Hepatocyte (in vitro differentiated cells): ENCODE data around the gene BIRC5. TPM values are rescaled to one million over a fixed set of nuclear protein-coding genes. Genes with fewer than 3 reads are reported as not detected.

Experiments used
- DNase-seq: peaks from one replicate; pipeline ENCODE4 v3.0.0-alpha.2; 2016; ENCODE audit warnings: low spot score
- H2AFZ ChIP-seq: fragments of 200-600 bp; sonication (generic); 2 replicates; pipeline ENCODE4 v1.6.0; 2016; ENCODE audit warnings: antibody characterized with exemption, mild to moderate bottlenecking
- H3K27ac ChIP-seq: fragments of 200-600 bp; sonication (generic); 2 replicates; pipeline ENCODE4 v1.5.1; 2016; ENCODE audit warnings: mild to moderate bottlenecking
- H3K27me3 ChIP-seq: fragments of 200-600 bp; sonication (generic); 2 replicates; pipeline ENCODE4 v1.6.1; 2016
- H3K36me3 ChIP-seq: fragments of 200-600 bp; sonication (generic); replicated peaks from 2 replicates; pipeline ENCODE4 v1.5.1; 2016; ENCODE audit warnings: low read depth; ENCODE audit not compliant: insufficient read depth
- H3K4me1 ChIP-seq: fragments of 200-600 bp; sonication (generic); 2 replicates; pipeline ENCODE4 v1.5.1; 2016; ENCODE audit warnings: mild to moderate bottlenecking, moderate library complexity; ENCODE audit not compliant: insufficient read depth
- H3K4me2 ChIP-seq: fragments of 200-600 bp; sonication (generic); 2 replicates; pipeline ENCODE4 v1.6.0; 2016
- H3K4me3 ChIP-seq: fragments of 200-600 bp; sonication (generic); 2 replicates; pipeline ENCODE4 v1.5.1; 2016; ENCODE audit warnings: mild to moderate bottlenecking
- H3K79me2 ChIP-seq: fragments of 200-600 bp; sonication (generic); 2 replicates; pipeline ENCODE4 v1.6.0; 2017; ENCODE audit warnings: mild to moderate bottlenecking
- H3K9me2 ChIP-seq: fragments of 200-600 bp; sonication (generic); replicated peaks from 2 replicates; pipeline ENCODE4 v1.6.0; 2017; ENCODE audit warnings: mild to moderate bottlenecking; ENCODE audit not compliant: insufficient read depth
- H3K9me3 ChIP-seq: fragments of 200-600 bp; sonication (generic); 2 replicates; pipeline ENCODE4 v1.5.1; 2016; ENCODE audit warnings: low read depth, mild to moderate bottlenecking
- H4K20me1 ChIP-seq: fragments of 200-600 bp; sonication (generic); 2 replicates; pipeline ENCODE4 v1.6.0; 2016; ENCODE audit warnings: mild to moderate bottlenecking; ENCODE audit not compliant: insufficient read depth, poor library complexity, severe bottlenecking
- EZH2 ChIP-seq: fragments of 200-600 bp; sonication (generic); IDR thresholded peaks from 2 replicates; pipeline ENCODE4 v1.6.1; 2016; ENCODE audit warnings: antibody characterized with exemption, mild to moderate bottlenecking, borderline replicate concordance
- EZH2phosphoT487 ChIP-seq: fragments of 200-600 bp; sonication (generic); IDR thresholded peaks from one replicate; pipeline ENCODE4 v1.6.1; 2018; ENCODE audit warnings: antibody characterized with exemption, mild to moderate bottlenecking, low read depth, moderate library complexity; ENCODE audit not compliant: unreplicated experiment, severe bottlenecking
- WGBS: methylation state at CpG from one replicate; pipeline ENCODE4 v1.1.6; 2016; ENCODE audit warnings: low lambda C conversion rate; ENCODE audit errors: missing lambda C conversion rate; 5-methylcytosine and 5-hydroxymethylcytosine counted together
- polyA plus RNA-seq: library from polyadenylated mRNA; unstranded; fragments of >200 nt; fragmentation: Nextera tagmentation; extraction: Ambion mirVana; gene quantifications from 2 replicates; pipeline ENCODE4 v1.2.1, GENCODE V29; 2016
- total RNA-seq: library from RNA; depleted of rRNA; stranded (reverse); fragments of >200 nt; gene quantifications from 2 replicates; pipeline ENCODE4 v1.2.3, GENCODE V29; 2014
- TF ChIP-seq, protein P1 (sequence below): fragments of 200-600 bp; sonication (generic); IDR thresholded peaks from 2 replicates; pipeline ENCODE4 v1.5.1; 2016; ENCODE audit warnings: antibody characterized with exemption, mild to moderate bottlenecking; ENCODE audit not compliant: poor library complexity

BIRC5 gene
- total and polyA plus RNA-seq, 2 experiments from 2014 or later: 12.4 to 14.6 TPM

DNA sequence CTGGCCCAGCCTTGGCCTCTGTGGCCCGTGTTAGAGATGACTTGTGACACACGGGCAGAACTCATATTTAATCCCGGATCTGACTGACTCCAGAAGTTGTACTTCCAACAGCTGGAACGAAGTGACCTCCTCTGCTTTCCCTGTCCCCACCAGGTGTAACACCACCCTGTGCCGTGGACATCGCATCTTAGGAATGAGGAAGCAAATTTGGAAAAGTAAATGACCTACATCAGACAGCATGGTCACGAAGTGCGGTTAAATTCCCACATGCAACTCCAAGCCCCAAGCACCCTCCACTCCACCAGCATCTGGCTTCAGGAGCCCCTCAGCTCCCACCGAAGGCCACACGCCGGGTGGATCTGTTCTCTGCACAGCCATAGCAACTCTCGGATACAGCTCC, 30.1 kb upstream of the BIRC5 start:
- Histone ChIP-seq H4K20me1 (no peaks in the 10 kb centered on the region), H3K4me1 (peaks cover 15% of the 10 kb centered on the region)

DNA sequence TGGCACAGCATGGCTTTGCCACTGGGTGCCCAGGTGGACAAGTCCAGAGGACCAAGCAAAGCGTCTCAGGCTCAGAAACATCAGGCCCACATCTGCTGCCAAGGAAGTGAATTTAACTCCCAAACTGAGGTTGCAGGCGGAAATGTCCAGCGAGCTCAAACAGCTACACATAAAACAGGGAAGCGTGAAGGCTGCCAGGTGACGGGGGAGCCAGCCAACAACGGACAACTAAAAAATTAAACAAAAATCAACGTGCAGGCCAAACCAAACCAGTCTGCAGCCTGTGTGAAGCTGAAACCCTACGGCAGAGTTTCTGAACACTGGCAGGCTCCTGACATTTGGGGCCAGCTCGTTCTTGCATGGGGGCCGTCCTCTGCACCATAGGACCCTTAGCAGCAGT, 29.7 kb upstream of the BIRC5 start:
- Histone ChIP-seq H3K27me3 (no peaks in the 10 kb centered on the region), H3K4me2 (no peak overlapping the region), H3K36me3 (no peaks in the 10 kb centered on the region), H3K9me2 (no peaks in the 10 kb centered on the region), H3K27ac (no peak overlapping the region), H2AFZ (no peak overlapping the region), H3K79me2 (peaks cover 19% of the 10 kb centered on the region), H3K4me1 (peaks cover 15% of the 10 kb centered on the region), H3K9me3 (no peaks in the 10 kb centered on the region), H3K4me3 (no peak overlapping the region), H4K20me1 (no peaks in the 10 kb centered on the region)
- TF ChIP-seq, protein P1, sequence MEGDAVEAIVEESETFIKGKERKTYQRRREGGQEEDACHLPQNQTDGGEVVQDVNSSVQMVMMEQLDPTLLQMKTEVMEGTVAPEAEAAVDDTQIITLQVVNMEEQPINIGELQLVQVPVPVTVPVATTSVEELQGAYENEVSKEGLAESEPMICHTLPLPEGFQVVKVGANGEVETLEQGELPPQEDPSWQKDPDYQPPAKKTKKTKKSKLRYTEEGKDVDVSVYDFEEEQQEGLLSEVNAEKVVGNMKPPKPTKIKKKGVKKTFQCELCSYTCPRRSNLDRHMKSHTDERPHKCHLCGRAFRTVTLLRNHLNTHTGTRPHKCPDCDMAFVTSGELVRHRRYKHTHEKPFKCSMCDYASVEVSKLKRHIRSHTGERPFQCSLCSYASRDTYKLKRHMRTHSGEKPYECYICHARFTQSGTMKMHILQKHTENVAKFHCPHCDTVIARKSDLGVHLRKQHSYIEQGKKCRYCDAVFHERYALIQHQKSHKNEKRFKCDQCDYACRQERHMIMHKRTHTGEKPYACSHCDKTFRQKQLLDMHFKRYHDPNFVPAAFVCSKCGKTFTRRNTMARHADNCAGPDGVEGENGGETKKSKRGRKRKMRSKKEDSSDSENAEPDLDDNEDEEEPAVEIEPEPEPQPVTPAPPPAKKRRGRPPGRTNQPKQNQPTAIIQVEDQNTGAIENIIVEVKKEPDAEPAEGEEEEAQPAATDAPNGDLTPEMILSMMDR: no peak
- TF ChIP-seq EZH2phosphoT487 (no peak), EZH2 (no peak)
- DNase-seq: no peak
- WGBS: 84% methylated on average over 10 of the region's 10 CpGs

More for the DNA sequence above, 30.1 kb upstream of the BIRC5 start:
- WGBS: 91% methylated on average over 12 of the region's 12 CpGs
- no peaks in the 10 kb centered on the region for H3K36me3 ChIP-seq
- no peak overlapping the region for H3K4me2 ChIP-seq
- no peaks in the 10 kb centered on the region for H3K9me3 ChIP-seq
- H3K27me3 ChIP-seq: no peaks in the 10 kb centered on the region
- TF ChIP-seq, protein P1: no peak
- TF ChIP-seq EZH2phosphoT487 (no peak), EZH2 (no peak)
- no peaks in the 10 kb centered on the region for H3K9me2 ChIP-seq
- no peak overlapping the region for H2AFZ ChIP-seq
- no peak for DNase-seq
- no peak overlapping the region for H3K4me3 ChIP-seq
- no peak overlapping the region for H3K27ac ChIP-seq
- H3K79me2 ChIP-seq: peaks cover 16% of the 10 kb centered on the region

DNA sequence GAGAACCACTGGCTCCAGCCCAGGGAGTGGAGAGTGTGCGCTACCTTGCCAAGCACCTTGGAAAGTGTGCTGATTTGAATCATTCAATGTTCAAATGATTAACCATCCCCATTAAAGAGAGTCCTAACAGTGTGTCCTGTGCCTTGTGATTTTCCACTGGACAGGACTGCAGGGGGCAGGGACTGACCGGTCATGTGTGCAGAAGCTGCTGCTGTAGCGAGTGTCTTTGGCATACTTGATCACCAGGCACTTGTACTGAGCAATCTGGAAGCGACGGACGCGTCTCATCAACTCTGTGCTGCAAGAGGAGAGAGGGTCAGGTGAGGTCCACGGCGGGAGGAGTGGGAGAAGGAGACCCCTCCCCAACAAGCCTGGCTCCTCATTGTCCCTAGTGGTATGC, 29.2 kb upstream of the BIRC5 start:
- Histone ChIP-seq H4K20me1 (no peaks in the 10 kb centered on the region), H3K4me2 (no peak overlapping the region), H3K9me3 (no peaks in the 10 kb centered on the region), H2AFZ (no peak overlapping the region), H3K4me3 (no peak overlapping the region), H3K79me2 (peaks cover 24% of the 10 kb centered on the region), H3K36me3 (no peaks in the 10 kb centered on the region), H3K27me3 (no peaks in the 10 kb centered on the region), H3K9me2 (no peaks in the 10 kb centered on the region), H3K4me1 (peaks cover 11% of the 10 kb centered on the region), H3K27ac (no peak overlapping the region)
- no peak for TF ChIP-seq EZH2phosphoT487
- no peak for TF ChIP-seq EZH2
- TF ChIP-seq, protein P1: no peak
- 93% methylated on average over 9 of the region's 9 CpGs for WGBS
- DNase-seq: no peak
